Neuronal stem cell (in vitro differentiated cells): ENCODE measurements around the gene CDH2. TPM values are rescaled to one million over a fixed set of nuclear protein-coding genes. Genes with fewer than 3 reads are reported as not detected.
A peak's percentile ranks its signal among the peaks of the same experiment; 100 is the strongest.

Experiments
- DNase-seq: peaks from one replicate; pipeline ENCODE4 v3.0.0-alpha.2; 2013; ENCODE audit warnings: low spot score
- H2AFZ ChIP-seq: one replicate; pipeline ENCODE4 v1.6.1; 2013; ENCODE audit warnings: mild to moderate bottlenecking, low read length, inconsistent platforms
- H2AK5ac ChIP-seq: 2 replicates; pipeline ENCODE4 v1.6.1; 2013; ENCODE audit warnings: low read depth, mild to moderate bottlenecking, inconsistent platforms, low read length, moderate library complexity, mixed read lengths
- H2BK120ac ChIP-seq: 2 replicates; pipeline ENCODE4 v1.6.1; 2013; ENCODE audit warnings: low read depth, mild to moderate bottlenecking, inconsistent platforms, low read length, moderate library complexity, mixed read lengths
- H2BK12ac ChIP-seq: one replicate; pipeline ENCODE4 v1.6.1; 2013; ENCODE audit warnings: low read length, inconsistent platforms
- H2BK15ac ChIP-seq: 2 replicates; pipeline ENCODE4 v1.6.1; 2013; ENCODE audit warnings: mild to moderate bottlenecking, low read length, inconsistent platforms, mixed read lengths
- H2BK5ac ChIP-seq: one replicate; pipeline ENCODE4 v1.6.1; 2013; ENCODE audit warnings: inconsistent platforms, mild to moderate bottlenecking, low read length, moderate library complexity
- H3K14ac ChIP-seq: one replicate; pipeline ENCODE4 v1.6.1; 2013; ENCODE audit warnings: low read length, inconsistent platforms
- H3K18ac ChIP-seq: 2 replicates; pipeline ENCODE4 v1.6.1; 2013; ENCODE audit warnings: low read length, inconsistent platforms
- H3K23ac ChIP-seq: 2 replicates; pipeline ENCODE4 v1.6.1; 2013; ENCODE audit warnings: low read depth, mild to moderate bottlenecking, mixed read lengths, low read length, inconsistent platforms; ENCODE audit not compliant: poor library complexity
- H3K27ac ChIP-seq: replicated peaks from 3 replicates; pipeline ENCODE4 v1.5.1; 2013; ENCODE audit warnings: low read length, inconsistent platforms
- H3K27me3 ChIP-seq, 3 experiments: 2 replicates each; pipeline ENCODE4 v1.6.1; 2013; ENCODE audit warnings: low read length in 3 of 3, mild to moderate bottlenecking in 2 of 3, inconsistent platforms in 1 of 3, low read depth in 1 of 3, mixed read lengths in 1 of 3, moderate library complexity in 1 of 3; ENCODE audit not compliant: control insufficient read depth in 3 of 3, insufficient read depth in 3 of 3
- H3K36me3 ChIP-seq, 2 donors: replicated peaks in 1 of 2; 2 replicates each; pipeline ENCODE4 v1.6.1; 2013; ENCODE audit warnings: low read length in 2 of 2; ENCODE audit not compliant: control insufficient read depth in 2 of 2, insufficient read depth in 2 of 2
- H3K4ac ChIP-seq: 2 replicates; pipeline ENCODE4 v1.6.1; 2013; ENCODE audit warnings: inconsistent platforms, mild to moderate bottlenecking, low read length, moderate library complexity
- H3K4me1 ChIP-seq, 2 donors: 1 replicate in 1 of 2; 2 replicates in 1 of 2; pipeline ENCODE4 v1.6.1; 2013; ENCODE audit warnings: low read length in 2 of 2, low read depth in 1 of 2; ENCODE audit not compliant: control insufficient read depth in 2 of 2, insufficient read depth in 1 of 2
- H3K4me2 ChIP-seq: one replicate; pipeline ENCODE4 v1.6.1; 2013; ENCODE audit warnings: mild to moderate bottlenecking, low read length, inconsistent platforms; ENCODE audit not compliant: insufficient read depth, poor library complexity, severe bottlenecking
- H3K4me3 ChIP-seq, 2 donors: 2 replicates each; pipeline ENCODE4 v1.5.1; 2013; ENCODE audit warnings: low read length in 2 of 2, mild to moderate bottlenecking in 2 of 2, inconsistent platforms in 1 of 2, moderate library complexity in 1 of 2
- H3K79me1 ChIP-seq: one replicate; pipeline ENCODE4 v1.6.1; 2013; ENCODE audit warnings: low read depth, mild to moderate bottlenecking, inconsistent platforms, low read length, moderate library complexity
- H3K9ac ChIP-seq: one replicate; pipeline ENCODE4 v1.6.1; 2013; ENCODE audit warnings: mild to moderate bottlenecking, low read depth, low read length, inconsistent platforms; ENCODE audit not compliant: poor library complexity
- H3K9me3 ChIP-seq, 2 donors: replicated peaks in 1 of 2; 2 replicates each; pipeline versions ENCODE3 to v1.6.1; 2013; ENCODE audit warnings: low read length in 2 of 2, mild to moderate bottlenecking in 2 of 2, inconsistent platforms in 1 of 2, low read depth in 1 of 2, mixed read lengths in 1 of 2, moderate library complexity in 1 of 2; ENCODE audit not compliant: control insufficient read depth in 2 of 2, insufficient read depth in 1 of 2
- H4K8ac ChIP-seq: one replicate; pipeline ENCODE4 v1.6.1; 2013; ENCODE audit warnings: low read depth, mild to moderate bottlenecking, inconsistent platforms, low read length, moderate library complexity
- H4K91ac ChIP-seq: one replicate; pipeline ENCODE4 v1.6.1; 2013; ENCODE audit warnings: low read length, low read depth, mild to moderate bottlenecking, inconsistent platforms; ENCODE audit not compliant: poor library complexity
- WGBS, 2 donors: extraction: QIAGEN DNeasy Blood & Tissue Kit; methylation state at CpG; one replicate each; pipeline ENCODE4 v1.1.7; 2013; ENCODE audit warnings: missing lambda C conversion rate in 2 of 2, mixed read lengths in 1 of 2; ENCODE audit not compliant: insufficient read length in 2 of 2, insufficient replicate concordance in 1 of 2; ENCODE audit errors: extremely low coverage in 2 of 2; 5-methylcytosine and 5-hydroxymethylcytosine counted together
- polyA plus RNA-seq, 2 experiments: library from polyadenylated mRNA; stranded (reverse); fragments of 200-250 nt; gene quantifications; one replicate each; pipeline ENCODE4 v1.2.3, GENCODE V29; 2013

CDH2 gene
- 169 TPM for polyA plus RNA-seq (2013, experiment 1 of 2)
- 173 TPM for polyA plus RNA-seq (2013, experiment 2 of 2)

GRCh38 chr18:28176948-28177827 is at the start of gene CDH2:
Gene CDH2 (minus strand): TSS chr18:28177130. CDS start chr18:28177022, 108 bp downstream.
- Histone ChIP-seq H3K18ac (peak within 1 kb of the TSS; percentile 100), H2BK12ac (peak within 1 kb of the TSS; percentile 41), H3K4me3 (peak within 1 kb of the TSS; percentile 62 to 95), H2BK15ac (peak within 1 kb of the TSS; percentile 78), H3K27me3 (no peaks in the 10 kb centered on the region), H3K4me2 (peak within 1 kb of the TSS; percentile 83), H3K9ac (peak within 1 kb of the TSS; percentile 99), H3K27ac (peak within 1 kb of the TSS; percentile 99), H4K91ac (peak within 1 kb of the TSS; percentile 38), H3K9me3 (no peaks in the 10 kb centered on the region), H3K79me1 (peaks cover 3% of the 10 kb centered on the region), H2BK120ac (peak within 1 kb of the TSS; percentile 100), H4K8ac (no peak within 1 kb of the TSS), H3K14ac (peak within 1 kb of the TSS; percentile 25), H2AFZ (peak within 1 kb of the TSS; percentile 92), H2BK5ac (peak within 1 kb of the TSS; percentile 100), H3K4ac (peak within 1 kb of the TSS; percentile 99), H3K4me1 (peaks cover 1 to 15% of the 10 kb centered on the region in 2 donors), H3K36me3 (peaks cover 0 to 7% of the 10 kb centered on the region in 2 donors), H2AK5ac (peak within 1 kb of the TSS; percentile 99), H3K23ac (peak within 1 kb of the TSS; percentile 97)
- DNase-seq, result peak; percentile 91
- WGBS, 2 donors, result no CpG with 5 or more reads among the region's 105 CpGs

- H3K4me2 ChIP-seq, result no peak overlapping the region
- no peak overlapping the region for H2BK12ac ChIP-seq
- H3K9me3 ChIP-seq, result no peaks in the 10 kb centered on the region
- no peak overlapping the region for H3K23ac ChIP-seq
- no peaks in the 10 kb centered on the region for H3K27me3 ChIP-seq
- H3K18ac ChIP-seq, result no peak overlapping the region
- H3K4me1 ChIP-seq, result no peaks in the 10 kb centered on the region
- H2AK5ac ChIP-seq, result no peak overlapping the region
- H2BK5ac ChIP-seq, result no peak overlapping the region
- no peak overlapping the region for H3K27ac ChIP-seq
- H3K4me3 ChIP-seq, result no peak overlapping the region
- no peak overlapping the region for H4K8ac ChIP-seq
- H3K14ac ChIP-seq, result no peak overlapping the region
- WGBS, 2 donors, result 100% methylated on average over 1 of the region's 3 CpGs; no CpG with 5 or more reads in 1 of the 2 donors
- no peak overlapping the region for H3K9ac ChIP-seq
- no peak overlapping the region for H2BK15ac ChIP-seq
- no peak overlapping the region for H2BK120ac ChIP-seq
- no peak overlapping the region for H2AFZ ChIP-seq
- no peak overlapping the region for H3K4ac ChIP-seq
- H3K79me1 ChIP-seq, result no peaks in the 10 kb centered on the region
- no peak for DNase-seq
- no peak overlapping the region for H4K91ac ChIP-seq
- no peaks in the 10 kb centered on the region for H3K36me3 ChIP-seq
Measured at GRCh38 chr18:28212060-28212459, 35.1 kb upstream of the CDH2 start.

GRCh38 chr18:28208712-28209265 is 31.9 kb upstream of the CDH2 start:
- Histone ChIP-seq H3K36me3 (no peaks in the 10 kb centered on the region), H3K14ac (no peak overlapping the region), H3K18ac (no peak overlapping the region), H3K4me2 (no peak overlapping the region), H4K8ac (no peak overlapping the region), H3K4me3 (no peak overlapping the region), H3K4me1 (no peaks in the 10 kb centered on the region), H2AK5ac (no peak overlapping the region), H2BK120ac (no peak overlapping the region), H3K79me1 (no peaks in the 10 kb centered on the region), H4K91ac (no peak overlapping the region), H2BK12ac (no peak overlapping the region), H3K27me3 (no peaks in the 10 kb centered on the region), H3K4ac (no peak overlapping the region), H2BK15ac (no peak overlapping the region), H2BK5ac (no peak overlapping the region), H3K9ac (no peak overlapping the region), H3K27ac (no peak overlapping the region), H2AFZ (no peak overlapping the region), H3K23ac (no peak overlapping the region), H3K9me3 (no peaks in the 10 kb centered on the region)
- no CpG with 5 or more reads among the region's 11 CpGs for WGBS, 2 donors
- no peak for DNase-seq

- Histone ChIP-seq H3K4ac (no peak overlapping the region), H3K4me3 (no peak overlapping the region), H3K36me3 (no peaks in the 10 kb centered on the region), H2AFZ (no peak overlapping the region), H3K27me3 (no peaks in the 10 kb centered on the region), H3K79me1 (no peaks in the 10 kb centered on the region), H2BK5ac (no peak overlapping the region), H2BK120ac (no peak overlapping the region), H3K9me3 (no peaks in the 10 kb centered on the region), H3K18ac (no peak overlapping the region), H4K8ac (no peak overlapping the region), H2AK5ac (no peak overlapping the region), H3K9ac (no peak overlapping the region), H3K23ac (no peak overlapping the region), H3K4me1 (no peaks in the 10 kb centered on the region), H2BK12ac (no peak overlapping the region), H3K27ac (no peak overlapping the region), H3K4me2 (no peak overlapping the region), H3K14ac (no peak overlapping the region), H2BK15ac (no peak overlapping the region), H4K91ac (no peak overlapping the region)
- no CpG with 5 or more reads among the region's 1 CpG for WGBS, 2 donors
- DNase-seq, result no peak
Measured at GRCh38 chr18:28208268-28208667, 31.3 kb upstream of the CDH2 start.
